Stimulated activated CD4-positive, alpha-beta T cell treated with anti-CD3 and anti-CD28 coated beads, Interleukin-4, amount 100 ng/mL, for 24 hours (primary cell): Measurements from ENCODE around the gene RAB35.

ENCODE experiments used
- DNase-seq: peaks from one replicate; pipeline ENCODE4 v3.0.0-alpha.2; 2020

RAB35 gene

GRCh38 chr12:120116441-120116791 lies at the start of gene RAB35:
RAB35 (minus strand) TSS chr12:120116753; CDS start chr12:120116650, 103 bp downstream.
- DNase-seq: no peak

GRCh38 chr12:120164293-120164692 lies 47.7 kb upstream of the RAB35 start:
- DNase-seq: no peak

GRCh38 chr12:120162763-120163162 lies 46.2 kb upstream of the RAB35 start:
- DNase-seq: no peak

- no peak for DNase-seq
Observed at GRCh38 chr12:120161852-120162251, 45.3 kb upstream of the RAB35 start.

- DNase-seq: no peak
Observed at GRCh38 chr12:120159509-120160237, 43.1 kb upstream of the RAB35 start.

- no peak for DNase-seq
Observed at GRCh38 chr12:120158351-120158750, 41.8 kb upstream of the RAB35 start.

GRCh38 chr12:120157678-120158077 lies 41.1 kb upstream of the RAB35 start:
- DNase-seq: no peak

- no peak for DNase-seq
Observed at GRCh38 chr12:120156315-120157259, 40.0 kb upstream of the RAB35 start.

GRCh38 chr12:120155072-120155471 lies 38.5 kb upstream of the RAB35 start:
- DNase-seq: no peak

- DNase-seq: no peak
Observed at GRCh38 chr12:120150919-120151525, 34.5 kb upstream of the RAB35 start.

GRCh38 chr12:120148011-120148410 lies 31.5 kb upstream of the RAB35 start:
- no peak for DNase-seq

- no peak for DNase-seq
Observed at GRCh38 chr12:120145164-120145563, 28.6 kb upstream of the RAB35 start.

- no peak for DNase-seq
Observed at GRCh38 chr12:120144215-120144614, 27.7 kb upstream of the RAB35 start.

- no peak for DNase-seq
Observed at GRCh38 chr12:120142231-120142877, 25.8 kb upstream of the RAB35 start.

GRCh38 chr12:120141336-120141735 lies 24.8 kb upstream of the RAB35 start:
- no peak for DNase-seq

- no peak for DNase-seq
Observed at GRCh38 chr12:120140603-120141002, 24.1 kb upstream of the RAB35 start.

- DNase-seq: no peak
Observed at GRCh38 chr12:120139958-120140357, 23.4 kb upstream of the RAB35 start.

- DNase-seq: no peak
Observed at GRCh38 chr12:120138366-120138765, 21.8 kb upstream of the RAB35 start.

GRCh38 chr12:120137833-120138232 lies 21.3 kb upstream of the RAB35 start:
- DNase-seq: no peak

- DNase-seq: no peak
Observed at GRCh38 chr12:120136093-120136770, 19.7 kb upstream of the RAB35 start.

GRCh38 chr12:120134307-120134980 lies 17.9 kb upstream of the RAB35 start:
- no peak for DNase-seq

GRCh38 chr12:120132863-120133385 lies 16.4 kb upstream of the RAB35 start:
- DNase-seq: no peak
